ENCODE measurements around the gene ATP6V0A1.

Gene ATP6V0A1

DNA sequence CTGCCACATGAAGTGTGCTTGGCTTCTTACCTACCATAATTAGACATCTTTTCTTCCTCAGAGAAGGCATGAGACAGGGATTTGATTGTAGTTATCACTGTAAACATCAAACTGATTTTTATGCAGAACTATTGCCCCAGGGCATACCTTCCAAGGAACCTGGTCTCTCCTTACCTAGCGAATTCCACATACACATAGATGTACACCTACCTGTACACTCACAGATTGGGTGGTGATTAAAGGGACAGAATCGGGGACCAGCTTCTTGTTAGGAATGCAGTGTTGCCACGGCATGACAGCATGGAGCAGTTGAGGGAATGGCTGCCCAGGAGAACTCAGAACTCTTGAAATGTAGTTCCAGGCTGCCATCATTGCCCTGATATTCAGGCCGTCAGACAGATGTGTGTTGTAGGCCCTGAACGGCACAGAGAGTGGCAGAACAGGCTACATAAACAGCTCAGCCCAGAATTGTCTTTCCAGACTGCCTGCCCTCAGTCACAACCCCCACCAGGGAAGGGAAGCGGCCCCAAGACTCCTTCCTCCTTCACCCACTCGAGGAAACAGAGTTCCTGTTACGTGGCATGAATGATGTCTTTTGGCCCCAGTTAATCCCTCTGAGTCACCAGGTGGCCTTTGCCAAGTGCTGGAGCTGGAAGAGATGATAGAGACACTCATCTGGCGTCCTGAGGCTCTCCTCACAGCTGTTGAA, 59.5 kb downstream of the ATP6V0A1 start:
- no peak for DNase-seq (ENCODE audit: low read depth in 2 of 3, low spot score in 1 of 3)

DNA sequence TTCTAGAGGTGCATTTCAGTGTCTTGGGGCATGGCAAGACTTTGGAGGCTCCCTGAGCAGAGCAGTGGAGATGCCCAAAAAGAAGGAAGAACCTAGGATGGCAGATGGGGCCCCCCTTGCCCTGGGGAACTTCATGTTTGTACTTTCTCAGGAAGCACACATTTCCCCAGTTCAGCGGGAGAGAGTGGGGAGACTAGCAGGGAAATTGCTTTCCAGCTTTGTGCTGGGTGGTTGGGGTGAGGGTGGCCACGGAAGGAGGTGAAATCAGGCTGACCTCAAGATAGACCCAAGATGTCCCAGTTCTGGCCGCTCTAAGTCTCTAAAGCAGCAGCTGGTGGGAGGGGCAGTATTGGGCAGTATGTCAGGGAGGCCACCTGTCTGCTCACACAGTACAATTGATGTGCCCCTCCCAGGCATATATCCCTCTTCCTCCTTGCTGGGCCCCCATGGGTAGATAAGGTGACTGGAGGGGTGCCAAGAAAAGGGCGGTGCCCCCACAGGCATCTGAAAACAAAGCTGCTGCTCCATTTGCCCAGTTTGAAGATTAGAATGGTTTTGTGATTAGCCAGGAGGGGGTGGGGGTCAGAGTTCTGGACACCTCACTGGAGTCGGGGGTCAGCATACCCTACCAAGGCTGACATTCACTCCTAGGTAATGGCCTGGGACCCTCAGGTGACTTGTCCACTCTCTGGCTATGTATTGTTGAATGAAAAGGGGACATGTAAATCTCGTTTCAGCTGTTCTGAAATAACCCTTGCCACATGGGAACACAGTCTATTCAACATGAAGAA, 60.3 kb downstream of the ATP6V0A1 start:
- no peak for DNase-seq (ENCODE audit: low read depth in 2 of 3, low spot score in 1 of 3)

DNA sequence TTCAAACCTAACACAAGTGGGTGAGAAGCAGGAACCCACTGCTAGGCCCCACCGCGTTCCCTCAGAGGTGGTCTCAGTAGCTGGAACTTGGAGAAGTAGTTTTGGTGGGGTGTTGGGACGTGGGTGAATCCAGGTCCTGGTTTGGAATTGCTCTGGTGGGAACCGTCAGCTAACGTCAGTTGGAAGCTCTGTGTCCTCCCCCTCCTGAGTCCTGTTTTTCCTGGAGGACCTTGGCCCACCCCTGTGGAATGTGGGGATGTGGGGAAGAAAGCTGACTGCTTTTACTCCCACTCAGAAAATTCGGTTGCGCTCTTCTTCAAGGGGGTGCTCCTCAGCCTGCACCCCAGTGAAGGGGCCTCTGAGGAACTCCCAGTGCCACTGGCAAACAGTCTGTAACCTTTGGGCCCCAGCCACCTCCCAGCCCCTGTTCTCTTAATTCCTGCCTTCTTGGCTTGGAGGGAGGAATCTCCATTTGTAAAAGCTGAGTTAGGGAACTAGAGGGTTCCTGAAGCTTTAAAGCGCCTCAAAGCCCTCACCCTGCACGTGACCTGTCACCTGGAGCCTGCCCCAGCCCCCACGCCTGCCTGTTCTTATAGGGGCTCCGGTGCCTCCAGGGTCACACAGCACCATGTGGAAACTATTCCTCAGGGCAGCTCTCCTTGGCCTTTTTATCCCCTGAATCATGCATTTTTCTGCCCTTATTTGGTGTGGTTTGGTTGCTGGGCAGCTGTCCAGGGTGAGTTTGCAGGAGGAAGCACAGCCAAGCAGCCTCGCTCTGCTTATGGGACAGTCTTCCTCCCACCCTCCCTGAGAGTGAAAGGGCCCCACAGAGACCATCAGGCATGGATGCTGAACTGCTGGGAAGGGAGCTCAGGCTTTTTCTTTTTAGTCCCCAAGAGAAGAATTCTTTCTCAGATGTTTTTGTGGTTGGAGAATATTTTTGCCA, 61.1 kb downstream of the ATP6V0A1 start:
- no peak for DNase-seq (ENCODE audit: low read depth in 2 of 3, low spot score in 1 of 3)

DNA sequence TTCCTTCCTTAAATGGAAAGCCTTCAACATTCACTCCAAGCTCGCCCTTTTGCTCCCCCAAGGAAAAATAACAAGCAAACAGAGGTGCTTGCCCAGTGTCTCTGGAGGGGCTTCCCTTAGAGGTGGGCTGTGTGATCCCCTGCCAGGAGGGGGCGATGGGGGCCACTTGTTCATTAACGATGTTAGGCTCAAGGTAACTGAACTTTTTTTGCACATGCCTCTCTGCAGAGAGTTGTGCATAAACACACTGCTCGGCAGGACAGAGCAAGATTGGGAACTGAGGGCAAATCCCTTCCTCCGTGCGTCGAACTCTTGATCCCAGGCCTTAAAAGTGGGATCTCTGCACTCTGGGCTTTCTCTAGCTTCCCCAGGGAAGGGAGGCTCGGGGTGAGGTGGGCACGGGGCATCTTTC, 61.9 kb downstream of the ATP6V0A1 start:
- no peak for DNase-seq (ENCODE audit: low read depth in 2 of 3, low spot score in 1 of 3)

DNA sequence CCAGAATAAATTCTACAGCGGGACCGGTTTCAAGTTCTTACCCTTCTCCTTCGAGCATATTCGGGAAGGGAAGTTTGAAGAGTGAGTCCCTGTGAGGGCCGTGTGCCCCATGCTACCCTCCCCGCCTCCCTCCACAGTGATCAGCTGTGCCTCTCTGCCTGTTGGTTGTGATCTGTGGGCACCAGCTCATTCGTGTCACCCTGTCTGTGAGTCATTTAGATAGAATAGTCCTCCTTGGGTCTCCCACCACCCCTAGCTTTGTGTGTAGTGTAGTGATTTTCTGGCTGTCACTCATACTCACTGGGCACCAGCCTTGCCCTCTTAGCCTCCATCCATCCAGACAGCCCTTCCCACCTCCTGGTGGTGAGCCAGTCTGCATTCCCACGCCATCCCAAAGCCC, 62.4 kb downstream of the ATP6V0A1 start:
- no peak for DNase-seq (ENCODE audit: low read depth in 2 of 3, low spot score in 1 of 3)

DNA sequence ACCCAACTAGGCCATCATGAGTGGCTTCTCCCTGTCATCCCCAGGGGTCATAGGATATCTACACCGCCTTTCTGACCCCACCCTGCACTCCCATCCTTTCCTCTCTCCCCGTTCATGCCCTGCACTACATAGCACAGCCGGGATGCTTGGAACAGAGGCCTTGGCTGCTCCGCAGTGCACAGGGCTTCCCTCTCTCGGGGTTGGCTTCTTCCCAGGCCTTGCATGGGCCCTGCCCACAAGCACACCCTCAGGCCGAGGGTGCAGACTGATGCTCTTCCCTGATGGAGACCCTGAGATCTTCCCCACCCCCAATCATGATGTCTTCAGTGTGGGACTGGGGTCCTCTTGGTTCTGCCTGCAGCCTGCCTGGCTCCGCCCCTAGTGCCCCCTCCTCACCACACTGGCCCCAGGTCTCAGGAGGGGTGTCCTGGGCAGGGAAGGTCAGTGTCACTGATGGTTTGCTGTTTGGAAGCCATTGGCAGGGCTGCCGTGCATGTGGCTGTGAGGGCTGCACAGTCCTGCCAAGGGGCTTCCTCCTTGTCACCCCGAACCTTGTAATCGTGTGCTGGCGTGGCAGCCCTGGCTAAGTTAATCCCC, 63.1 kb downstream of the ATP6V0A1 start:
- DNase-seq (ENCODE audit: low read depth in 2 of 3, low spot score in 1 of 3) = no peak

DNA sequence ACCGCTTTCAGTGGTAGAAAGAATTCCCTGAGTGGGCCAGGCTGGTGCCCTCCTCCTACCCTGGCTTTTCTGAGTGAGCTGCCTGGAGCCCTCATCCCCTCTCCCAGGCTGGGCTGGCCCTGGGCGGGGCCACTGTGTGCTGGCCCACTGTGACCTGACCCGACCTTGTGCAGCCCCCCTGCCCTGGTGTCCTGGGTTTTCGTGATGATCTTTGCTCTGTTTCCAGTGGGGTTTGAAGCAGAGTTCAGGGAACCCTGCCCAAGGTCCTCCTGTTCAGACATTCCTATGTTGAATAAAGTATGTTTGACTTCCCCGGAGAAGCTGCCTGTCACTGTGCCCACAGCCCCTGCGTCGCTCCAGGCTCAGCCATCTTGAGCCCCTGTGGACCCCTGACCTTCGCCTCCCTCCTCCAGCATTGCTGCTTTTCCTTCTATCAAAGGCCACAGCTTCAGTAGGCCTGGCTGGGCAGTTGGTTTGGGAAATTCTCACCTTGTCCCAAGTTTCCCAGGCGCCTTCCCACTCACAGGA, 63.6 kb downstream of the ATP6V0A1 start:
- DNase-seq (ENCODE audit: low read depth in 2 of 3, low spot score in 1 of 3) = no peak

DNA sequence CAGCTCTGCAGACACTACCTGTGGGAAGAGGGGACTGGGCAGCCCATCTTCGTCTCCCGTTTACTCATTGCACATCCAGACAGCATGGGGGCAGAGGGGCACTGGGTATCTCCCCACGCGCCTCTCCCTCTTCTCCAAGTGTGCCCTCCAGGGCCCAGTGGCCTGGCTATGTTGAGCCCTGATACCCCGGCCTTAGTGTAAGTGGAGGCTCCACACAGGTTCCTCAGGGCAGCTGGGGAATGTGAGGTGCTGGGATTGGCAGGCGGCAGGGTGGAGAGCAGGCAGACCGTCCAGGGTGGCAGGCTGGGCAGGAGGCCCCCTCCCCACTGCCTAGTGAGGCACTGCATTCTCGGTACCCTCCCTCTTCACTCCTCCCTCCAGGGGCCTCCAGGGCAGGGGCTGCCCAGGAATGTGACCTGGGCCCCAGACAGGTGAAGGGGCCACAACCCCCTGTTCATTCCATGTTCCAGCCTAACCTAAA, 64.2 kb downstream of the ATP6V0A1 start:
- DNase-seq (ENCODE audit: low read depth in 2 of 3, low spot score in 1 of 3) = no peak

DNA sequence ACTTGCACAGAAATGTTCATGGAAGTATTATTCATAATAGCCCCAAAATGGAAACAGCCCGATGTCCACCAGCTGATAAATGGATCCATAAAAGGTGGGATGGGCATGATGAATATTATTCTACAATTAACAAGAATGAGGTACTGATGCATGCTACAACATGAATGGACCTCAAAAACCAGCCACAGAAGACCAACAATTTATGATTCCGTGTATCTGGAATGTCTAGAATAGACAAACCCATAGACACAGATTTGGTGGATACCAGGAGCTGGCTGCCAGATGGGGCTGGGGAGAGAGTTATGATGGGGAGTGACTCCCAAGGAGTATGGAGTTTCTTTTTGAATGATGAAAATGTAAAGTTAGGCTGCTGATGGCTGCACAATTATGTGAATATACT, 66.5 kb downstream of the ATP6V0A1 start:
- DNase-seq (ENCODE audit: low read depth in 2 of 3, low spot score in 1 of 3) = no peak

DNA sequence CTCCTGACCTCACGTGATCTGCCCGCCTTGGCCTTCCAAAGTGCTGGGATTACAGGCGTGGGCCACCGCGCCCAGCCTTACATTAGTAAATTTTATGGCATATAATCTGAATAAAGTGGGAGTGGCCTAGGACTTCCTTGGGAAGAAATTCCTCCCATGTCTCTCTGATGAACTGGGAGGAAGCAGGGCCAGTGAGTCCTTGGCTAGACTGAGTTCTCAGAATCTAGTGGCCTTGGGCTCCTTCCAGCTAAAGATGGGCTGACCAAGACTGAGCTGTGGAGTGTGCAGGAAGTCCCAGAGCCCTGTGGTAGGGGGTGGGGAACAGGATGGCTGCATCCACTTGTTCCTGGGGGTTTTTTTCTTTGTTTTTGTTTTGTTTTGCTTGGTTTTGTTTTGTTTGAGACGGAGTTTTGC, 67.4 kb downstream of the ATP6V0A1 start:
- no peak for DNase-seq (ENCODE audit: low read depth in 2 of 3, low spot score in 1 of 3)

DNA sequence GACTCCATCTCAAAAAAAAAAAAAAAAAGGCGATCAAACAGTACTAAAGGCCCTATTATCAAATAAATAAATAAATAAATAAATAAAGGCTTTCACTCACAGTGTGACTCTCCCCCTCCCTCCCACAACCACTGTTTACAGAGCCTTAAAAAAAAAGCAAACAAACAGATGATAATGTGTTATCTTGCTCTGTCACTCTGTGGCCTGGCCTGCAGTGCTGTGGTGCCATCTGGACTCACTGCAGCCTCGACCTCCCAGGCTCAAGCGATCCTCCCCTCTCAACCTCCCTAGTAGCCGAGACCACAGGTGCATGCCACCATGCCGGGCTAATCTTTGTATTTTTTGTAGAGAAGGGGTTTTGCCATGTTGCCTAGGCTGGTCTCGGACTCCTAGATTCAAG, 69.3 kb downstream of the ATP6V0A1 start:
- DNase-seq (ENCODE audit: low read depth in 2 of 3, low spot score in 1 of 3) = no peak

DNA sequence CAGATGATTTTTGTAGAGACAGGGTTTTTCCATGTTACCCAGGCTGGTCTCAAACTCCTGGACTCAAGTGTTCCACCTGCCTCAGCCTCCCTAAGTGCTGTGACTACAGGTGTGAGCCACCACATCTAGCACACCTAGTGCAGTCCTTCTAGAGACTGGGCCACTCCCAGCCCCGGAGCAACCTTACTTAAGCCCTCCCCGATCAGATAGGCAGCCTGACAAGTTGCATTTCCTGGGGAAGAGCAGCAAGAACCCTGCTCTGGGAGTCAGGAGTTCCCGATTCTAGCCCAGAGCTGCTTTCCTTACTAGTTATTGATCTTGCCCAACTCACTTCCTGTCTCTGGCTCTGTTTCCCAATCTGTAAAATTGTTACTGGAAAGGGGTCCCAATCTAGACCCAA, 70.4 kb downstream of the ATP6V0A1 start:
- DNase-seq (ENCODE audit: low read depth in 2 of 3, low spot score in 1 of 3) = no peak

DNA sequence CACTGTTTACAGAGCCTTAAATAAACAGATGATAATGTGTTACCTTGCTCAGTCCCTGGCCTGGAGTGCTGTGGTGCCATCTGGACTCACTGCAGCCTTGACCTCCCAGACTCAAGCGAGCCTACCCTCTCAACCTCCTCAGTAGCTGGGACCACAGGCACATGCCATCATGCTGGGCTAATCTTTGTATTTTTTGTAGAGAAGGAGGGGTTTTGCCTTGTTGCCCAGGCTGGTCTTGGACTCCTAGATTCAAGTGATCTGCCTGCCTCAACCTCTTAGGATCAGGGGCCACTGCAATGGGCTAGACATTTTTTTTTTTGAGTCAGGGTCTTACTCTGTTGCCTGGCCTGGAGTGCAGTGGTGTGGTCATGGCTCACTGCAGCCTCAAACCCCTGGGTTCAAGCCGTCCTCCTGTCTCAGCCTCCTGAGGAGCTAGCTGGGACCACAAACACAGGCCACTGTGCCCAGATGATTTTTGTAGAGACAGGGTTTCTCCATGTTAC, 72.3 kb downstream of the ATP6V0A1 start:
- DNase-seq (ENCODE audit: low read depth in 2 of 3, low spot score in 1 of 3) = no peak

DNA sequence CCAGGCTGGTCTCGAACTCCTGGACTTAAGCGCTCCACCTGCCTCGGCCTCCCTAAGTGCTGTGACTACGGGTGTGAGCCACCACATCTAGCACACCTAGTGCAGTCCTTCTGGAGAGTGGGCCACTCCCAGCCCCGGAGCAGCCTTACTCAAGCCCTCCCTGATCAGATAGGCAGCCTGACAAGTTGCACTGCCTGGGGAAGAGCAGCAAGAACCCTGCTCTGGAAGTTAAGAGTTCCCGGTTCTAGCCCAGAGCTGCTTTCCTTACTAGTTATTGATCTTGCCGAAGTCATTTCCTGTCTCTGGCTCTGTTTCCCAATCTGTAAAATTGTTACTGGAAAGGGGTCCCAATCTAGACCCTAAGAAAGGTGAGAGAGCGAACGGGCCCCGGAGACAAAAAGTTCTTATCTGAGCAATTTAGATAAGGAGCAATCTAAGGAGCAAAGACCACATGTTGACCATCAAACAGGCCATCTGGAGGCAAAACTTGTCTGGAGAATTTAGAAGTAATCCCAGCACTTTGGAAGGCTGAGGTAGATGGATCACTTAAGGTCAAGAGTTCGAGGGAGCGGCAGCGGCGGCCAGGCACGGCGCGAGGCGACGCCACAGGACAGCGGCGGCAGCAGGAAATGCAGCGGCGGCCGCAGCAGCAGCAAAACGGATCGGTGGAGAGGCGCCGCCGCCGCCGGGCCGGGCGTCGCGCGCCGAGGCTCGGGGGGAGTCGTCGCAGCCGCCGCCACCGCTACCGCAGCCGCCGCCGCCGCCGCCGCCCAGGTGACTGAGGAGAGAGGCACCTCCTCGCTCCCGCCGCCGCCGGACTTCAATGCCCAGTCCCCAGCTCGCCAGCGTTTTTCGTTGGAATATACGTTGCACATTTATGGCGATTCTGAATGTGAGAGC, 73.0 kb downstream of the ATP6V0A1 start:
- peak in 1 of 3 donors; percentile 42 for DNase-seq (ENCODE audit: low read depth in 2 of 3, low spot score in 1 of 3)

DNA sequence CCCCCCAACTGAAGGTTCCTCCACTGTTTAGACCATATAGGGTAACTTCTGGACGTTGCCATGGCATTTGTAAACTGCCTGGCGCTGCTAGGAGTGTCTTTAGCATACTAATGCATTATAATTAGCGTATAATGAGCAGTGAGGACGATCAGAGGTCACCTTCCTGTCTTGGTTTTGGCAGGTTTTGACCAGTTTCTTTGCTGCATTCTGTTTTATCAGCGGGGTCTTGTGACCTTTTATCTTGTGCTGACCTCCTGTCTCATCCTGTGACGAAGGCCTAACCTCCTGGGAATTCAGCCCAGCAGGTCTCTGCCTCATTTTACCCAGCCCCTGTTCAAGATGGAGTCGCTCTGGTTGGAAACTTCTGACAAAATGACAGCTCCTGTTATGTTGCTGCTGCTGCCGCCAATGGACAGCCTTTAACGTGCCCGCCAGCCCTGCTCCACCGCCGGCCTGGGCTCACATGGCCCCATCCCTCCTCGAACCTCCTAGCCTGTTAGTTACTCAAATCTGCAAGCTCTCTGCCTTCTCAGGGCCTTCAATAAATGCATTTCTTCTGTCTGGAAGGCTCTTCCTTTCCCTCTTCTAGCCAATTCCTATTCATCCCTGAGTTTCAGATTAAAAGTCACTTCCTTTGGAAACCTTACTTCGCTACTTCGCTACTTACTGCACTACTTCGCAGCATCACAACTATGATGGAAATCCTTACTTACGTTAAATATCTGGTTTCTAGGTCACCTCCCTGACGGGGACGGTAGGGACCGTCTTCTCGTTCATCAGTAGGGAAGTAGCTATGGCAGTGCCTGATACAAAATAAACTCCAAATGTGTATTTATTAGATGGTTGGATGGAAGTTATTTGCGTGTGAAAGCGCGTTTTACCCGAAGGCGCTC, 76.7 kb downstream of the ATP6V0A1 start:
- no peak for DNase-seq (ENCODE audit: low read depth in 2 of 3, low spot score in 1 of 3)

DNA sequence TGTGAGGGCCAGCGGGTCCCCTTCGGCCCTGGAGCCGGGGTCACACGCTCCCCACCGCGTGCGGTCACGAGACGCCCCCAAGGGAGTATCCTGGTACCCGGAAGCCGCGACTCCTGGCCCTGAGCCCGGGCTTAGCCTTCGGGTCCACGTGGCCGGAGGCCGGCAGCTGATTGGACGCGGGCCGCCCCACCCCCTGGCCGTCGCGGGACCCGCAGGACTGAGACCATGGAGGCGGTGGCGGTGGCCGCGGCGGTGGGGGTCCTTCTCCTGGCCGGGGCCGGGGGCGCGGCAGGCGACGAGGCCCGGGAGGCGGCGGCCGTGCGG, 77.3 kb downstream of the ATP6V0A1 start, which contains the start of gene NAGLU:
TSS of gene NAGLU (plus strand) at position 194 of the 324 bp plus-strand sequence. CDS start at position 226, 32 bp downstream.
- peak; percentile 75 to 84 (median 80) for DNase-seq (ENCODE audit: low read depth in 2 of 3, low spot score in 1 of 3)

DNA sequence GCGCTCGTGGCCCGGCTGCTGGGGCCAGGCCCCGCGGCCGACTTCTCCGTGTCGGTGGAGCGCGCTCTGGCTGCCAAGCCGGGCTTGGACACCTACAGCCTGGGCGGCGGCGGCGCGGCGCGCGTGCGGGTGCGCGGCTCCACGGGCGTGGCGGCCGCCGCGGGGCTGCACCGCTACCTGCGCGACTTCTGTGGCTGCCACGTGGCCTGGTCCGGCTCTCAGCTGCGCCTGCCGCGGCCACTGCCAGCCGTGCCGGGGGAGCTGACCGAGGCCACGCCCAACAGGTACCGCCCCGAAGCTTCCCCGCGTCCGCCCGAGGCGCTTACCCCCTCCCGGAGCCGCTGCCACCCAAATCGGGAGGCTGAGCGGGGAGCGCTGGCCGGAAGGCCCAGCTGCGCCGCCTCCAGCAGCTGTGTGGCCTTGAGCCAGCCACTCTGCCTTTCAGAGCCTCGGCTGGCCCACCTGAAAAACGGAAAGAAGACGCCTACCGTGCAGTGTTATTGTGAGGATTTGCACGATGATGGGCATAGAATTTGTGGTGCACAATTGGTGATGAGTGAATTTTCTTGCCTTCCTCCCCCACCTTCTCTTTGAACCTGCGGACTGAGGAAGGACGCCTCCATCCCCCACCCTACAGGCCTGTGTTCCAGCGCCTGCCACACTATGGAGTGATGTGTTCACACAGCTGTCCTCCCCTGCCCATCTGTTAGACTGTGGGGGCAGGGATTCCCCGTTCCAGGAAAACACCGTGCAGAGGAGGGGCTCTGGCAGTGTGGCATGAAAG, 77.9 kb downstream of the ATP6V0A1 start:
- DNase-seq (ENCODE audit: low read depth in 2 of 3, low spot score in 1 of 3) = peak; percentile 45 to 71 (median 59)
